HG03575 (cell line): ENCODE measurements around the gene TYW1.
"Not testable (repeated sequence)": the region's sequence is repeated elsewhere in the genome, so short reads cannot be mapped to it uniquely, and the experiment has no call there.

Experiments used
- ATAC-seq: cut with Tn5 transposase; IDR thresholded peaks from one replicate; pipeline ENCODE4 v1.9.1; 2021; ENCODE audit not compliant: unreplicated experiment, insufficient number of reproducible peaks, low FRiP score; ENCODE audit errors: extremely low read depth

Gene TYW1

DNA sequence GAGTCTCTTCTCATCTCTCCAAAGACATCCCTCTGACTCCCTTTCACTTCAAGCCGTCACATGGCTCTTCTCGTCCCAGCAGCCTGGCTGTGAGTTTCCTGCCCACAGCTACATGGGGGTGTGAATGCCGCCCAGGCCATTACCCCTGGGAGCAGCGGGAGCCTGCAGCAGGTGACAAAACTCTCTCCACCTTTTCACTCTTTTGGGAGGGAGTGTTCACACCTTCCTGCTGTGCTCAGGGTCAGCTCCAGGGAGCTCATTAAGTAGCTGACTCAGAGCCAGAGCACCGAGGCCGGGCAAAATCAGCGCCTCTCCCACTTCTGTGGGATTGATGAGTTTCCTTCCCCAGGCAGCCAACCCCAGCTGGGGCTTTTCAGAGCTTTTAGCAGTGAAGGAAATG lies 271.3 kb downstream of the TYW1 start:
- no peak for ATAC-seq

- not testable (repeated sequence) for ATAC-seq
Measured at GRCh38 chr7:67269916-67270315, 273.3 kb downstream of the TYW1 start.
